A549 (cell line): ENCODE measurements around the gene IDH2.

Experiments
- CTCF ChIP-seq: fragments of >200 bp; sonication (Bioruptor Twin); formaldehyde crosslinking; IDR thresholded peaks from 3 replicates; pipeline ENCODE4 v1.5.1; 2016
- JUN ChIP-seq, 2 experiments: fragments of >200 bp; sonication (Bioruptor Twin); formaldehyde crosslinking; IDR thresholded peaks; 2 replicates in 1 of 2; 3 replicates in 1 of 2; pipeline ENCODE4 v1.6.1; 2016 to 2017
- POLR2A ChIP-seq: IDR thresholded peaks from 2 replicates; pipeline ENCODE4 v1.6.1; 2012; ENCODE audit warnings: mild to moderate bottlenecking, low read length
- ZFP36 ChIP-seq: fragments of 450-650 bp; IDR thresholded peaks from 2 replicates; pipeline ENCODE4 v1.6.1; 2014; ENCODE audit warnings: borderline replicate concordance; ENCODE audit not compliant: partially characterized antibody

DNA sequence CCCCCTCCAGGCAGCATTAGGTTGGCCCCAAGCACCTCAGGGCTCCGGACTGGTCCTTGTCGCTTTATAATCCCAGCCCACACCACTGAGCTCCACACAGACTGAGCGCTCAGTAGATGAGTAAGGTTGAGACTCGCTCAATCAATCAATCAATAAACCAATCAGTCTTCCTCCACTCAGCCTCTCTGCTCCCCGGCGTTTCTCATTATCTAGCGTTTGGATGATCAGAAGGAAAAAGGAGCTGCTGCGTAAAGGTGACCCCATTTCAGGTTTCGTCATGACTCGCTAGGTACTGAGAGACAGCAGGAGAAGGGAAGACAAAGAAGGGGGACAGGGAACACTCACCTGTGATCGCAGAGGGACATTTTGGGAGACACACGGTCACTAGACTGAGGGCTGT is 59.9 kb downstream of the IDH2 start:
- TF ChIP-seq POLR2A (no peak), JUN (IDR thresholded peaks at IDR 0.05) (no peak), ZFP36 (no peak), CTCF (no peak)
